AG04450 (cell line): ENCODE results near the gene TNRC6C. TPM values are rescaled to one million over a fixed set of nuclear protein-coding genes. Genes with fewer than 3 reads are reported as not detected.

Source experiments
- CTCF ChIA-PET: fragments of 300-600, 350-600 bp; formaldehyde crosslinking; extraction: SDS; loops from one replicate; lab custom pipeline; 2022; ENCODE audit warnings: antibody characterized with exemption, inconsistent platforms; lab: Charles Lee
- POLR2A ChIA-PET: fragments of 350-600 bp; formaldehyde crosslinking; extraction: SDS; loops from one replicate; lab custom pipeline; 2021; ENCODE audit warnings: antibody characterized with exemption, inconsistent platforms; lab: Yijun Ruan, JAX
- DNase-seq: peaks from one replicate; pipeline ENCODE4 v3.0.0-alpha.2; 2011; ENCODE audit warnings: low read depth, low spot score
- H3K27ac ChIP-seq: one replicate; pipeline ENCODE4 v1.5.1; 2012; ENCODE audit warnings: low read depth, low read length, control low read depth
- H3K27me3 ChIP-seq: one replicate; pipeline ENCODE4 v1.6.0; 2012; ENCODE audit warnings: low read length; ENCODE audit not compliant: control insufficient read depth, insufficient read depth
- H3K4me3 ChIP-seq: 2 replicates; pipeline ENCODE4 v1.5.1; 2011; ENCODE audit warnings: mild to moderate bottlenecking, low read depth, low read length, control low read depth
- H3K9me3 ChIP-seq: 2 replicates; pipeline ENCODE4 v1.5.1; 2012; ENCODE audit warnings: low read length; ENCODE audit not compliant: control insufficient read depth, insufficient read depth
- CTCF ChIP-seq: IDR thresholded peaks from 2 replicates; pipeline ENCODE4 v1.5.1; 2011; ENCODE audit warnings: low read depth, low read length, control low read depth, inconsistent platforms
- polyA plus RNA-seq: library from polyadenylated mRNA; depleted of rRNA; stranded (reverse); fragments of >200 nt; gene quantifications from 2 replicates; pipeline ENCODE4 v1.2.3, GENCODE V29; 2011

TNRC6C gene
- polyA plus RNA-seq, 1 experiment: 1.2 TPM

- Histone ChIP-seq H3K27ac (no peak overlapping the region), H3K9me3 (no peaks in the 10 kb centered on the region), H3K27me3 (no peaks in the 10 kb centered on the region), H3K4me3 (no peak overlapping the region)
- POLR2A ChIA-PET: no interaction called here
- TF ChIP-seq CTCF: no peak
- no peak for DNase-seq
- CTCF ChIA-PET: interaction anchor here (0.6 to 1.3 kb wide), 4 partner anchors 70 to 144 kb away, joined by 3 to 5 read pairs (median 4); no protein-coding TSS in a partner anchor
Measured at GRCh38 chr17:78106211-78106610, 147.7 kb downstream of the TNRC6C start.

DNA sequence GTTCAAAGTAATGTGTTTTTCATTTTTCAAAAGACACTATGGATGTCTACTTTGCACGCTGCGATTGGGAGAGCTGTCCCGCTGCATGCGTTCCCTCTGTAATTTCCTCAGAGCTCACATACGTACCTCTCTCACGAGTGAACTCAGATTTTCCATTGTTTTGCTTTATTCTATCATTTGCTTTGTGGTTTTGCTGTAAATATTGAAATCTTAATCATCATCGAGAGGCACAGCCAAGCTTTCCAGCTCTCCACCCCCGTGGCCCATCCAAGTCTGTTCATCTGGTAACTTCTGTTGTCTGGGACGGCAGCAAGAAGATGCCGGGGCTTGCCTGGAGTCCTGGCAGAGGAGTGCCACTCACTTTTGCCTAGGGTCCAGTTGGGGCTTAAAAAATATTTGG is 149.0 kb downstream of the TNRC6C start:
- POLR2A ChIA-PET: no interaction called here
- H3K4me3 ChIP-seq: no peak overlapping the region
- no peaks in the 10 kb centered on the region; the same call in 1 of the 2 replicates for H3K9me3 ChIP-seq
- H3K27ac ChIP-seq: no peak overlapping the region
- no peak for TF ChIP-seq CTCF
- CTCF ChIA-PET: no interaction called here
- H3K27me3 ChIP-seq: no peaks in the 10 kb centered on the region
- no peak for DNase-seq

- no peak overlapping the region for H3K27ac ChIP-seq
- POLR2A ChIA-PET: no interaction called here
- H3K9me3 ChIP-seq: no peaks in the 10 kb centered on the region; the same call in 1 of the 2 replicates
- CTCF ChIA-PET: no interaction called here
- DNase-seq: no peak
- no peak overlapping the region for H3K4me3 ChIP-seq
- no peaks in the 10 kb centered on the region for H3K27me3 ChIP-seq
- TF ChIP-seq CTCF: no peak
Measured at GRCh38 chr17:78107976-78108725, 149.6 kb downstream of the TNRC6C start.

DNA sequence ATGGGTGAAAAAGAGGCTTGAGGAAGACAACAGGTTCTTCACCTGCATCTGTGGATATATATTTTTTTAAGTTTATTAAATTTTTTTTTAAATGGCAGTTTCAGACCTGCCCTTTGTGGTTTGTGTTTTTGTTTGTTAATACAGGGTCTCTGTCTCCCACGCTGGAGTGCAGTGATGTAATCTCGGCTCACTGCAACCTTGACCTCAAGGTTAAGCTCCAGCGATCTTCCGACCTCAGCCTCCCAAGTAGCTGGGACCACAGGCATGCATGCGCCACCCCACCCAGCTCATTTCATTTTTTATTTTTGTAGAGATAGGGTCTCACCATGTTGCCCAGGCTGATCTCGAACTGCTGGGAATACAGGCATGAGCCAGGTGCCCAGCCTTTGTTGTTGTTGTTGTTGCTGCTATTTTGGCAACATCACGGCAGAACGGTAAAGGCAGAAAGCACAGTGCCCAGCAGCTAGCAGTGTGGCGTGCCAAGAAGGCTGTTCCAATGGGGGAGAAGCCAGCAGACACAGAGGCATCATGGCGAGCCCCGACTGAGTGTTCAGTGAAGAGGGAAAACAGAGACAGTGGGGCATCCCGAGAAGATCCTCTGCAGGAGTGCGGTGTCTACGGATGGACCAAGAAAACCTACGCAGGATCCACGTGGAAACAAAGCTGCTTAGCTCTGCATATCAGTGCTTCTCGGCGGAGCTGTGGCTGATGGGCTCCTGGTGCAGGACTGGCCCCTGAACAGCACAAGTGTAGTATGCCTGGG is 150.4 kb downstream of the TNRC6C start:
- no peak for TF ChIP-seq CTCF
- H3K27me3 ChIP-seq: peaks cover 3% of the 10 kb centered on the region
- DNase-seq: no peak
- no peak overlapping the region for H3K27ac ChIP-seq
- H3K9me3 ChIP-seq: no peaks in the 10 kb centered on the region; the same call in 1 of the 2 replicates
- ChIA-PET CTCF (no interaction called here), POLR2A (no interaction called here)
- no peak overlapping the region for H3K4me3 ChIP-seq

GRCh38 chr17:78109489-78109761 is 150.9 kb downstream of the TNRC6C start:
- POLR2A ChIA-PET: no interaction called here
- CTCF ChIA-PET: no interaction called here
- DNase-seq: no peak

More at GRCh38 chr17:78109489-78109761, 150.9 kb downstream of the TNRC6C start:
- Histone ChIP-seq H3K27ac (no peak overlapping the region), H3K4me3 (no peak overlapping the region), H3K27me3 (peaks cover 4% of the 10 kb centered on the region), H3K9me3 (no peaks in the 10 kb centered on the region; the same call in 1 of the 2 replicates)
- TF ChIP-seq CTCF: no peak
